ENCODE measurements around the gene C3orf49. TPM values are rescaled to one million over a fixed set of nuclear protein-coding genes. Genes with fewer than 3 reads are reported as not detected.

C3orf49 gene
- total RNA-seq, 1 experiment from 2014 or later: not detected

- intact Hi-C loops (cut with micrococcal nuclease; ENCODE audit: unreplicated experiment): no loop called here
- TF ChIP-seq CTCF (IDR thresholded peaks at IDR 0.05; ENCODE audit: unreplicated experiment): no peak
- DNase-seq: no peak
- BruUV-seq (replicated peaks): no TSS peak
- no peaks in the 10 kb centered on the region for H3K36me3 Mint-ChIP-seq (ENCODE audit: insufficient read depth, unreplicated experiment)
- no peak overlapping the region for H3K27ac Mint-ChIP-seq (ENCODE audit: unreplicated experiment)
- H3K4me1 Mint-ChIP-seq (ENCODE audit: low read depth, unreplicated experiment): no peaks in the 10 kb centered on the region
- H3K27me3 Mint-ChIP-seq (ENCODE audit: unreplicated experiment): no peaks in the 10 kb centered on the region
- CTCF ChIA-PET: no interaction called here
- no peaks in the 10 kb centered on the region for H3K9me3 Mint-ChIP-seq (ENCODE audit: low read depth, unreplicated experiment)
- H3K4me3 Mint-ChIP-seq (ENCODE audit: low read depth, unreplicated experiment): no peak overlapping the region
Measured at GRCh38 chr3:63795438-63795837, 23.7 kb upstream of the C3orf49 start.

- DNase-seq: no peak
- H3K27me3 Mint-ChIP-seq (ENCODE audit: unreplicated experiment): no peaks in the 10 kb centered on the region
- no peaks in the 10 kb centered on the region for H3K4me1 Mint-ChIP-seq (ENCODE audit: low read depth, unreplicated experiment)
- no peak overlapping the region for H3K27ac Mint-ChIP-seq (ENCODE audit: unreplicated experiment)
- no peak for TF ChIP-seq CTCF (IDR thresholded peaks at IDR 0.05; ENCODE audit: unreplicated experiment)
- CTCF ChIA-PET: no interaction called here
- no peaks in the 10 kb centered on the region for H3K36me3 Mint-ChIP-seq (ENCODE audit: insufficient read depth, unreplicated experiment)
- H3K4me3 Mint-ChIP-seq (ENCODE audit: low read depth, unreplicated experiment): no peak overlapping the region
- no TSS peak for BruUV-seq (replicated peaks)
- no peaks in the 10 kb centered on the region for H3K9me3 Mint-ChIP-seq (ENCODE audit: low read depth, unreplicated experiment)
- intact Hi-C loops (cut with micrococcal nuclease; ENCODE audit: unreplicated experiment): no loop called here
Measured at GRCh38 chr3:63798544-63798943, 20.6 kb upstream of the C3orf49 start.

GRCh38 chr3:63798949-63799348 lies 20.1 kb upstream of the C3orf49 start:
- BruUV-seq (replicated peaks): no TSS peak
- no peak for DNase-seq
- CTCF ChIA-PET: no interaction called here
- Mint-ChIP-seq H3K27ac (ENCODE audit: unreplicated experiment) (no peak overlapping the region), H3K4me1 (ENCODE audit: low read depth, unreplicated experiment) (no peaks in the 10 kb centered on the region), H3K9me3 (ENCODE audit: low read depth, unreplicated experiment) (no peaks in the 10 kb centered on the region), H3K36me3 (ENCODE audit: insufficient read depth, unreplicated experiment) (no peaks in the 10 kb centered on the region), H3K4me3 (ENCODE audit: low read depth, unreplicated experiment) (no peak overlapping the region), H3K27me3 (ENCODE audit: unreplicated experiment) (no peaks in the 10 kb centered on the region)
- intact Hi-C loops (cut with micrococcal nuclease; ENCODE audit: unreplicated experiment): no loop called here
- TF ChIP-seq CTCF (IDR thresholded peaks at IDR 0.05; ENCODE audit: unreplicated experiment): no peak

- no peaks in the 10 kb centered on the region for H3K36me3 Mint-ChIP-seq (ENCODE audit: insufficient read depth, unreplicated experiment)
- no peak overlapping the region for H3K4me3 Mint-ChIP-seq (ENCODE audit: low read depth, unreplicated experiment)
- TF ChIP-seq CTCF (IDR thresholded peaks at IDR 0.05; ENCODE audit: unreplicated experiment): no peak
- intact Hi-C loops (cut with micrococcal nuclease; ENCODE audit: unreplicated experiment): no loop called here
- no peaks in the 10 kb centered on the region for H3K4me1 Mint-ChIP-seq (ENCODE audit: low read depth, unreplicated experiment)
- no TSS peak for BruUV-seq (replicated peaks)
- H3K27ac Mint-ChIP-seq (ENCODE audit: unreplicated experiment): no peak overlapping the region
- no peaks in the 10 kb centered on the region for H3K9me3 Mint-ChIP-seq (ENCODE audit: low read depth, unreplicated experiment)
- CTCF ChIA-PET: no interaction called here
- no peak for DNase-seq
- H3K27me3 Mint-ChIP-seq (ENCODE audit: unreplicated experiment): no peaks in the 10 kb centered on the region
Measured at GRCh38 chr3:63800097-63800496, 19.0 kb upstream of the C3orf49 start.

DNA sequence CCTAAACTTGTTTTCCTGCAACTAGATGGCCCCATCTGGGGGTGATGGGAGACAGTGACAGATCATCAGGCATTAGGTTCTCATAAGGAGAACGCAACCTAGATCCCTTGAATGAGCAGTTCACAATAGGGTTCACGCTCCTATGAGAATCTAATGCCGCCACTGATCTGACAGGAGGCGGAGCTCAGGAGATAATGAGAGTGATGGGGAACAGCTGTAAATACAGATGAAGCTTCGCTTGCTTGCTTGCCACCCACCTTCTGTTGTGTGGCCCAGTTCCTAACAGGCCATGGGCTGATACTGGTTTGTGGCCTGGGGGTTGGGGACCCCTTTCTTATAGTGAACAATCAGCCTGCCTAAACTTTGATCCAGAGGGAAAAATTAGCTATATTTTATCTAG lies 15.2 kb upstream of the C3orf49 start:
- no peaks in the 10 kb centered on the region for H3K9me3 Mint-ChIP-seq (ENCODE audit: low read depth, unreplicated experiment)
- H3K4me3 Mint-ChIP-seq (ENCODE audit: low read depth, unreplicated experiment): no peak overlapping the region
- DNase-seq: no peak
- no TSS peak for BruUV-seq (replicated peaks)
- H3K36me3 Mint-ChIP-seq (ENCODE audit: insufficient read depth, unreplicated experiment): no peaks in the 10 kb centered on the region
- intact Hi-C loops (cut with micrococcal nuclease; ENCODE audit: unreplicated experiment): no loop called here
- H3K27ac Mint-ChIP-seq (ENCODE audit: unreplicated experiment): no peak overlapping the region
- H3K27me3 Mint-ChIP-seq (ENCODE audit: unreplicated experiment): no peaks in the 10 kb centered on the region
- no peak for TF ChIP-seq CTCF (IDR thresholded peaks at IDR 0.05; ENCODE audit: unreplicated experiment)
- CTCF ChIA-PET: no interaction called here
- H3K4me1 Mint-ChIP-seq (ENCODE audit: low read depth, unreplicated experiment): no peaks in the 10 kb centered on the region

Data from Calu3 (cell line).